Large intestine (tissue), 3 donors: ENCODE data around the gene PTRH2. TPM values are rescaled to one million over a fixed set of nuclear protein-coding genes. Genes with fewer than 3 reads are reported as not detected.
A peak's percentile ranks its signal among the peaks of the same experiment; 100 is the strongest.
"Not testable (repeated sequence)": the region's sequence is repeated elsewhere in the genome, so short reads cannot be mapped to it uniquely, and the experiment has no call there.

Experiments
- DNase-seq, 2 donors: peaks; one replicate each; pipeline versions ENCODE4 v3.0.0 to v3.0.0-alpha.2; 2013
- H3K27ac ChIP-seq: one replicate; pipeline ENCODE4 v1.5.1; 2013; ENCODE audit warnings: low read length
- H3K27me3 ChIP-seq: 2 replicates; pipeline ENCODE4 v1.6.1; 2013; ENCODE audit warnings: low read length; ENCODE audit not compliant: control insufficient read depth, insufficient read depth
- H3K36me3 ChIP-seq: 2 replicates; pipeline ENCODE4 v1.6.1; 2013; ENCODE audit warnings: low read length; ENCODE audit not compliant: control insufficient read depth, insufficient read depth
- H3K4me1 ChIP-seq: one replicate; pipeline ENCODE4 v1.6.1; 2013; ENCODE audit warnings: low read length; ENCODE audit not compliant: control insufficient read depth, insufficient read depth
- H3K4me3 ChIP-seq: one replicate; pipeline ENCODE4 v1.5.1; 2013; ENCODE audit warnings: low read length
- H3K9me3 ChIP-seq: one replicate; pipeline ENCODE4 v1.6.1; 2013; ENCODE audit warnings: mild to moderate bottlenecking, low read depth, low read length, moderate library complexity; ENCODE audit not compliant: control insufficient read depth
- WGBS: methylation state at CpG from one replicate; pipeline ENCODE4 v1.1.5; 2013; ENCODE audit warnings: low lambda C conversion rate; ENCODE audit not compliant: insufficient coverage; 5-methylcytosine and 5-hydroxymethylcytosine counted together
- polyA plus RNA-seq: library from polyadenylated mRNA; unstranded; fragments of 120-200 nt; gene quantifications from one replicate; pipeline ENCODE4 v1.2.1, GENCODE V29; 2013

Gene PTRH2
- polyA plus RNA-seq, 1 donor = 26.3 TPM

GRCh38 chr17:59678918-59679317 lies 28.3 kb downstream of the PTRH2 start:
- Histone ChIP-seq H3K27me3 (no peaks in the 10 kb centered on the region), H3K9me3 (no peaks in the 10 kb centered on the region), H3K27ac (no peak overlapping the region), H3K36me3 (peaks cover 78% of the 10 kb centered on the region), H3K4me1 (no peaks in the 10 kb centered on the region), H3K4me3 (no peak overlapping the region)
- 100% methylated on average over 1 of the region's 2 CpGs for WGBS
- no peak for DNase-seq

- WGBS = 87% methylated on average over 3 of the region's 7 CpGs
- H3K27ac ChIP-seq = no peak overlapping the region
- H3K4me1 ChIP-seq = peaks cover 2% of the 10 kb centered on the region
- no peaks in the 10 kb centered on the region for H3K27me3 ChIP-seq
- H3K9me3 ChIP-seq = no peaks in the 10 kb centered on the region
- no peak for DNase-seq
- H3K4me3 ChIP-seq = no peak overlapping the region
- peaks cover 66% of the 10 kb centered on the region for H3K36me3 ChIP-seq
Measured at GRCh38 chr17:59676716-59677115, 30.5 kb downstream of the PTRH2 start.

GRCh38 chr17:59675231-59675630 lies 32.0 kb downstream of the PTRH2 start:
- no peak overlapping the region for H3K27ac ChIP-seq
- H3K9me3 ChIP-seq = no peaks in the 10 kb centered on the region
- H3K4me1 ChIP-seq = peaks cover 10% of the 10 kb centered on the region
- H3K27me3 ChIP-seq = no peaks in the 10 kb centered on the region
- WGBS = 100% methylated on average over 1 of the region's 1 CpG
- H3K4me3 ChIP-seq = no peak overlapping the region
- H3K36me3 ChIP-seq = peaks cover 57% of the 10 kb centered on the region
- DNase-seq = no peak

- DNase-seq = no peak
- Histone ChIP-seq H3K36me3 (peaks cover 49% of the 10 kb centered on the region), H3K27ac (peak overlapping the region; percentile 16), H3K27me3 (no peaks in the 10 kb centered on the region), H3K9me3 (no peaks in the 10 kb centered on the region), H3K4me3 (no peak overlapping the region), H3K4me1 (peaks cover 10% of the 10 kb centered on the region)
- no CpG with 5 or more reads among the region's 1 CpG for WGBS
Measured at GRCh38 chr17:59671386-59671785, 35.8 kb downstream of the PTRH2 start.

GRCh38 chr17:59669944-59670343 lies 37.3 kb downstream of the PTRH2 start:
- Histone ChIP-seq H3K4me1 (peaks cover 10% of the 10 kb centered on the region), H3K27me3 (no peaks in the 10 kb centered on the region), H3K9me3 (no peaks in the 10 kb centered on the region), H3K27ac (no peak overlapping the region), H3K36me3 (peaks cover 51% of the 10 kb centered on the region), H3K4me3 (no peak overlapping the region)
- no peak for DNase-seq
- WGBS = 100% methylated on average over 1 of the region's 1 CpG

- Histone ChIP-seq H3K4me1 (peaks cover 10% of the 10 kb centered on the region), H3K27me3 (no peaks in the 10 kb centered on the region), H3K36me3 (peaks cover 52% of the 10 kb centered on the region), H3K4me3 (no peak overlapping the region), H3K27ac (no peak overlapping the region), H3K9me3 (no peaks in the 10 kb centered on the region)
- no CpG with 5 or more reads among the region's 1 CpG for WGBS
- peak in 1 of 2 donors; percentile 47 for DNase-seq
Measured at GRCh38 chr17:59669411-59669810, 37.8 kb downstream of the PTRH2 start.

GRCh38 chr17:59668816-59669215 lies 38.4 kb downstream of the PTRH2 start:
- Histone ChIP-seq H3K4me1 (peaks cover 10% of the 10 kb centered on the region), H3K36me3 (peaks cover 52% of the 10 kb centered on the region), H3K9me3 (no peaks in the 10 kb centered on the region), H3K27me3 (no peaks in the 10 kb centered on the region), H3K27ac (no peak overlapping the region), H3K4me3 (no peak overlapping the region)
- 80% methylated on average over 3 of the region's 3 CpGs for WGBS
- no peak for DNase-seq

- Histone ChIP-seq H3K9me3 (no peaks in the 10 kb centered on the region), H3K4me3 (no peak overlapping the region), H3K27ac (no peak overlapping the region), H3K27me3 (no peaks in the 10 kb centered on the region), H3K36me3 (peaks cover 61% of the 10 kb centered on the region), H3K4me1 (peaks cover 3% of the 10 kb centered on the region)
- no peak for DNase-seq
- 100% methylated on average over 2 of the region's 5 CpGs for WGBS
Measured at GRCh38 chr17:59666235-59666634, 41.0 kb downstream of the PTRH2 start.

GRCh38 chr17:59656624-59657023 lies 50.6 kb downstream of the PTRH2 start:
- not testable (repeated sequence) for H3K27ac ChIP-seq, H3K9me3 ChIP-seq, H3K4me3 ChIP-seq, DNase-seq, H3K27me3 ChIP-seq, H3K4me1 ChIP-seq
- peaks cover 67% of the 10 kb centered on the region for H3K36me3 ChIP-seq
- WGBS = no CpG with 5 or more reads among the region's 7 CpGs

GRCh38 chr17:59652119-59652518 lies 55.1 kb downstream of the PTRH2 start:
- WGBS = no CpG with 5 or more reads among the region's 2 CpGs
- H3K36me3 ChIP-seq = peaks cover 72% of the 10 kb centered on the region
- H3K27ac ChIP-seq = no peak overlapping the region
- DNase-seq = no peak
- H3K9me3 ChIP-seq = peaks cover 4% of the 10 kb centered on the region
- no peak overlapping the region for H3K4me3 ChIP-seq
- H3K27me3 ChIP-seq = no peaks in the 10 kb centered on the region
- no peaks in the 10 kb centered on the region for H3K4me1 ChIP-seq

- Histone ChIP-seq H3K9me3 (peaks cover 4% of the 10 kb centered on the region), H3K36me3 (peaks cover 74% of the 10 kb centered on the region), H3K4me3 (no peak overlapping the region), H3K27ac (no peak overlapping the region), H3K4me1 (no peaks in the 10 kb centered on the region), H3K27me3 (no peaks in the 10 kb centered on the region)
- no peak for DNase-seq
Measured at GRCh38 chr17:59651346-59651745, 55.9 kb downstream of the PTRH2 start.
